ENCODE results near the gene NR0B2. TPM values are rescaled to one million over a fixed set of nuclear protein-coding genes. Genes with fewer than 3 reads are reported as not detected.

NR0B2 gene
- total and polyA plus RNA-seq, 7 donors, result 0.82 TPM; not detected in 6

GRCh38 chr1:26863685-26864077 lies 50.1 kb downstream of the NR0B2 start:
- WGBS, 2 donors, result 16 to 55% methylated on average over 20 of the region's 20 CpGs
- Histone ChIP-seq H3K9me3 (no peaks in the 10 kb centered on the region), H3K36me3 (no peaks in the 10 kb centered on the region), H3K27me3 (no peaks in the 10 kb centered on the region), H3K27ac (peak overlapping the region; percentile 89 to 98 (median 96)), H3K4me3 (peak overlapping the region in 3 of 4 donors; percentile 52 to 64 (median 56)), H3K4me1 (peaks cover 0 to 25% (median 20%) of the 10 kb centered on the region in 4 donors)
- TF ChIP-seq EP300 (IDR thresholded peaks at IDR 0.05) (no peak), POLR2A (IDR thresholded peaks at IDR 0.05) (no peak), CTCF (IDR thresholded peaks at IDR 0.05) (no peak), POLR2AphosphoS5 (IDR thresholded peaks at IDR 0.05) (no peak)
- no peak for DNase-seq
- intact Hi-C loops (cut with DNase I), result loop anchor here (10.0 kb wide), 1 partner anchor 169 kb away; the partner anchor contains the start of gene ARID1A

GRCh38 chr1:26862781-26863684 lies 50.7 kb downstream of the NR0B2 start, which contains the start of gene SFN:
Gene SFN (plus strand): TSS chr1:26863149. CDS start chr1:26863213, 64 bp downstream.
- H3K4me1 ChIP-seq, result peaks cover 0 to 28% (median 22%) of the 10 kb centered on the region in 4 donors
- 21 to 71% methylated on average over 37 of the region's 37 CpGs for WGBS, 2 donors
- TF ChIP-seq CTCF (IDR thresholded peaks at IDR 0.05) (peak in 1 of 4 experiments; percentile 42), POLR2A (IDR thresholded peaks at IDR 0.05) (peak in 1 of 2 donors; percentile 90), EP300 (IDR thresholded peaks at IDR 0.05) (no peak), POLR2AphosphoS5 (IDR thresholded peaks at IDR 0.05) (peak in 1 of 4 donors; percentile 59)
- no peaks in the 10 kb centered on the region for H3K9me3 ChIP-seq
- intact Hi-C loops (cut with DNase I), result loop anchor here (10.0 kb wide), 1 partner anchor 168 kb away; the partner anchor contains the start of gene ARID1A
- DNase-seq, result no peak
- peak within 1 kb of the TSS; percentile 89 to 98 (median 96) for H3K27ac ChIP-seq
- peak within 1 kb of the TSS in 3 of 4 donors; percentile 52 to 64 (median 56) for H3K4me3 ChIP-seq
- H3K27me3 ChIP-seq, result no peaks in the 10 kb centered on the region
- H3K36me3 ChIP-seq, result no peaks in the 10 kb centered on the region

DNA sequence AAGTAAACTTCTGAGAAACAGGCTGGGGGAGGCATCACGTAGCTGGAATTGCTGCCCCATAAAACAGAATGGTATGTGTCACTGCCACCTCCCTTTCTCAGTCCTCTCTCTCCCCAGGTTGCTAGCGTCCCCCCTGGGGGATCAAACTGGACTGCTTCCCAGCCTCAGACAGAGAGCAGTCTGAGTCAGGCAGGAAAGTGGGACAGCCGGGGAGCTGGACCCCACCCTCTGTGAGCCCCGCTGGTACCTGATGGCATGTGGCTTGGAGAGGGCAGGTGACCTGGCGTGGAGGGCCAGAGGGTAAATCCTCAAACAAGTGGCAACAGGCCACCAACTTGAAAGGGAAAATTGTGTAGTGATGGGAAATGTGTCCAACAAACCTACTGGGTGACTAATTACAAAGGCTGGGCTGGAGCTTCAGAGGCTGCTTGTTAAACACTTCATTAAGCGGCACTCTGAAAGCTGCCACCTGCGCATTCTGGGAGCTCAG lies 51.8 kb downstream of the NR0B2 start:
- no peaks in the 10 kb centered on the region for H3K27me3 ChIP-seq
- no peak overlapping the region for H3K4me3 ChIP-seq
- no peak for TF ChIP-seq POLR2AphosphoS5 (IDR thresholded peaks at IDR 0.05)
- no peak for TF ChIP-seq POLR2A (IDR thresholded peaks at IDR 0.05)
- no peak for TF ChIP-seq EP300 (IDR thresholded peaks at IDR 0.05)
- no peak for TF ChIP-seq CTCF (IDR thresholded peaks at IDR 0.05)
- WGBS, 2 donors, result 71 to 82% methylated on average over 7 of the region's 7 CpGs
- no peak for DNase-seq
- H3K36me3 ChIP-seq, result no peaks in the 10 kb centered on the region
- no peak overlapping the region for H3K27ac ChIP-seq
- H3K9me3 ChIP-seq, result no peaks in the 10 kb centered on the region
- peaks cover 0 to 29% (median 25%) of the 10 kb centered on the region in 4 donors for H3K4me1 ChIP-seq
- intact Hi-C loops (cut with DNase I), result loop anchor here (10.0 kb wide), 1 partner anchor 167 kb away; the partner anchor contains the start of gene ARID1A

Other genes with a start within 250 kb of the NR0B2 start
- 10 to 100 TPM; 20.7 to 47.1 (median 24.7) TPM for gene ARID1A, start 218.0 kb downstream of the NR0B2 start, total RNA-seq
- 10 to 100 TPM in 2 of 3 donors, 1 to 10 TPM in 1; 7.2 to 36.7 (median 11.1) TPM for gene ARID1A, start 218.0 kb downstream of the NR0B2 start, polyA plus RNA-seq
- gene PIGV, start 126.0 kb downstream of the NR0B2 start, total RNA-seq, result 10 to 100 TPM in 3 of 4 donors, 1 to 10 TPM in 1; 9.6 to 24.9 (median 14.1) TPM
- 10 to 100 TPM in 1 of 3 donors, 1 to 10 TPM in 2; 5.1 to 12.1 (median 7.2) TPM for gene PIGV, start 126.0 kb downstream of the NR0B2 start, polyA plus RNA-seq
- 10 to 100 TPM in 2 of 4 donors, 1 to 10 TPM in 2; 7.5 to 13.6 (median 10.7) TPM for gene ZDHHC18, start 87.3 kb downstream of the NR0B2 start, total RNA-seq
- 10 to 100 TPM; 12.0 to 19.4 (median 17.5) TPM for gene ZDHHC18, start 87.3 kb downstream of the NR0B2 start, polyA plus RNA-seq
- gene SFN, start 50.8 kb downstream of the NR0B2 start, total RNA-seq, result 1 to 10 TPM in 2 of 4 donors, not detected in 2; 1.1 to 2.2 TPM
- 100 to 1,000 TPM; 209 to 729 (median 212) TPM for gene SFN, start 50.8 kb downstream of the NR0B2 start, polyA plus RNA-seq
- gene GPN2, start 23.7 kb downstream of the NR0B2 start, total RNA-seq, result 10 to 100 TPM in 1 of 4 donors, 1 to 10 TPM in 3; 7.4 to 11.0 (median 9.8) TPM
- 10 to 100 TPM; 12.0 to 18.6 (median 18.5) TPM for gene GPN2, start 23.7 kb downstream of the NR0B2 start, polyA plus RNA-seq
- 1 to 10 TPM; 6.6 to 9.7 (median 7.5) TPM for gene GPATCH3, start 13.5 kb downstream of the NR0B2 start, total RNA-seq
- gene GPATCH3, start 13.5 kb downstream of the NR0B2 start, polyA plus RNA-seq, result 10 to 100 TPM; 12.0 to 14.3 (median 12.8) TPM
- gene NUDC, start 7.8 kb upstream of the NR0B2 start, total RNA-seq, result 10 to 100 TPM; 51.9 to 82.1 (median 59.9) TPM
- gene NUDC, start 7.8 kb upstream of the NR0B2 start, polyA plus RNA-seq, result 10 to 100 TPM; 28.4 to 67.6 (median 38.4) TPM
- gene KDF1, start 46.5 kb upstream of the NR0B2 start, total RNA-seq, result not detected
- gene KDF1, start 46.5 kb upstream of the NR0B2 start, polyA plus RNA-seq, result 10 to 100 TPM; 15.0 to 26.8 (median 20.4) TPM
- 10 to 100 TPM; 15.5 to 29.6 (median 20.2) TPM for gene TRNP1, start 79.7 kb upstream of the NR0B2 start, total RNA-seq
- gene TRNP1, start 79.7 kb upstream of the NR0B2 start, polyA plus RNA-seq, result 10 to 100 TPM in 1 of 3 donors, 1 to 10 TPM in 2; 3.0 to 10.8 (median 4.3) TPM
- 100 to 1,000 TPM in 2 of 4 donors, 10 to 100 TPM in 2; 24.0 to 111 (median 86.4) TPM for gene TENT5B, start 98.9 kb upstream of the NR0B2 start, total RNA-seq
- gene TENT5B, start 98.9 kb upstream of the NR0B2 start, polyA plus RNA-seq, result 1 to 10 TPM in 1 of 3 donors, under 1 TPM in 1, not detected in 1; 0.60 to 5.7 TPM
- 10 to 100 TPM; 11.4 to 25.2 (median 13.3) TPM for gene SLC9A1, start 241.2 kb upstream of the NR0B2 start, total RNA-seq
- gene SLC9A1, start 241.2 kb upstream of the NR0B2 start, polyA plus RNA-seq, result 10 to 100 TPM in 2 of 3 donors, 1 to 10 TPM in 1; 6.0 to 64.4 (median 10.6) TPM